ENCODE data around the gene ATXN7L2.

The ATXN7L2 gene

GRCh38 chr1:109497449-109498160 lies 13.9 kb downstream of the ATXN7L2 start:
- H3K4me3 ChIP-seq (ENCODE audit: low read depth, low read length): no peak overlapping the region

- H3K4me3 ChIP-seq (ENCODE audit: low read depth, low read length): no peak overlapping the region
These were observed 14.6 kb downstream of the ATXN7L2 start for GRCh38 chr1:109498161-109498801.

- H3K4me3 ChIP-seq (ENCODE audit: low read depth, low read length): no peak overlapping the region
These were observed 15.4 kb downstream of the ATXN7L2 start for GRCh38 chr1:109499081-109499480.

GRCh38 chr1:109499661-109500536 lies 16.2 kb downstream of the ATXN7L2 start:
- H3K4me3 ChIP-seq (ENCODE audit: low read depth, low read length): no peak overlapping the region

- H3K4me3 ChIP-seq (ENCODE audit: low read depth, low read length): no peak overlapping the region
These were observed 17.3 kb downstream of the ATXN7L2 start for GRCh38 chr1:109500941-109501381.

- no peak overlapping the region for H3K4me3 ChIP-seq (ENCODE audit: low read depth, low read length)
These were observed 18.1 kb downstream of the ATXN7L2 start for GRCh38 chr1:109501644-109502363.

- no peak overlapping the region for H3K4me3 ChIP-seq (ENCODE audit: low read depth, low read length)
These were observed 18.7 kb downstream of the ATXN7L2 start for GRCh38 chr1:109502364-109502851.

GRCh38 chr1:109503935-109504334 lies 20.2 kb downstream of the ATXN7L2 start:
- no peak overlapping the region for H3K4me3 ChIP-seq (ENCODE audit: low read depth, low read length)

GRCh38 chr1:109504974-109505373 lies 21.3 kb downstream of the ATXN7L2 start:
- no peak overlapping the region for H3K4me3 ChIP-seq (ENCODE audit: low read depth, low read length)

- H3K4me3 ChIP-seq (ENCODE audit: low read depth, low read length): no peak overlapping the region
These were observed 24.5 kb downstream of the ATXN7L2 start for GRCh38 chr1:109508001-109508872.

- peak overlapping the region; percentile 72 for H3K4me3 ChIP-seq (ENCODE audit: low read depth, low read length)
These were observed 25.1 kb downstream of the ATXN7L2 start for GRCh38 chr1:109508873-109509175.

GRCh38 chr1:109509176-109510134 lies 25.8 kb downstream of the ATXN7L2 start, which contains the start of gene AMIGO1:
Gene AMIGO1, minus strand, starts transcription at chr1:109509727. Its CDS starts 815 bp downstream, at chr1:109508912.
- peak within 1 kb of the TSS; percentile 72 for H3K4me3 ChIP-seq (ENCODE audit: low read depth, low read length)

GRCh38 chr1:109513110-109513710 lies 29.5 kb downstream of the ATXN7L2 start:
- no peak overlapping the region for H3K4me3 ChIP-seq (ENCODE audit: low read depth, low read length)

- no peak overlapping the region for H3K4me3 ChIP-seq (ENCODE audit: low read depth, low read length)
These were observed 31.1 kb downstream of the ATXN7L2 start for GRCh38 chr1:109514846-109515245.

- H3K4me3 ChIP-seq (ENCODE audit: low read depth, low read length): no peak overlapping the region
These were observed 33.2 kb downstream of the ATXN7L2 start for GRCh38 chr1:109516872-109517271.

GRCh38 chr1:109517337-109517736 lies 33.6 kb downstream of the ATXN7L2 start:
- H3K4me3 ChIP-seq (ENCODE audit: low read depth, low read length): no peak overlapping the region

GRCh38 chr1:109521002-109521951 lies 37.6 kb downstream of the ATXN7L2 start:
- no peak overlapping the region for H3K4me3 ChIP-seq (ENCODE audit: low read depth, low read length)

All from iPS-11a (cell line).